Neural cell (in vitro differentiated cells): ENCODE results near the gene WDR37.

ENCODE experiments used
- EP300 ChIP-seq: fragments of 450-650 bp; conservative IDR thresholded peaks from 2 replicates; pipeline ENCODE4 v1.6.1; 2014; ENCODE audit warnings: antibody characterized with exemption, mild to moderate bottlenecking, moderate library complexity; ENCODE audit not compliant: poor library complexity, severe bottlenecking
- EZH2 ChIP-seq: fragments of 200-600, 300-800 bp; shearing (Covaris generic), sonication (generic); IDR thresholded peaks from 2 replicates; pipeline ENCODE4 v1.6.1; 2014; ENCODE audit warnings: antibody characterized with exemption, low read length, borderline replicate concordance, mild to moderate bottlenecking; ENCODE audit not compliant: insufficient read depth, poor library complexity, severe bottlenecking
- MXI1 ChIP-seq: fragments of 450-650 bp; conservative IDR thresholded peaks from 2 replicates; pipeline ENCODE4 v1.6.1; 2014; ENCODE audit warnings: antibody characterized with exemption, mild to moderate bottlenecking; ENCODE audit not compliant: poor library complexity, severe bottlenecking
- POLR2AphosphoS5 ChIP-seq: IDR thresholded peaks from 2 replicates; pipeline ENCODE4 v1.6.1; 2012
- RAD21 ChIP-seq: fragments of 450-650 bp; conservative IDR thresholded peaks from 2 replicates; pipeline ENCODE4 v1.6.1; 2014; ENCODE audit warnings: antibody characterized with exemption, mild to moderate bottlenecking, moderate library complexity
- TF ChIP-seq, protein P1 (sequence below): fragments of 450-650 bp; IDR thresholded peaks from 2 replicates; pipeline ENCODE4 v1.5.1; 2014; ENCODE audit warnings: antibody characterized with exemption, mild to moderate bottlenecking, moderate library complexity; ENCODE audit not compliant: poor library complexity, severe bottlenecking
- TF ChIP-seq, protein P2 (sequence below): IDR thresholded peaks from 2 replicates; pipeline ENCODE4 v1.6.1; 2012; ENCODE audit warnings: borderline replicate concordance

DNA sequence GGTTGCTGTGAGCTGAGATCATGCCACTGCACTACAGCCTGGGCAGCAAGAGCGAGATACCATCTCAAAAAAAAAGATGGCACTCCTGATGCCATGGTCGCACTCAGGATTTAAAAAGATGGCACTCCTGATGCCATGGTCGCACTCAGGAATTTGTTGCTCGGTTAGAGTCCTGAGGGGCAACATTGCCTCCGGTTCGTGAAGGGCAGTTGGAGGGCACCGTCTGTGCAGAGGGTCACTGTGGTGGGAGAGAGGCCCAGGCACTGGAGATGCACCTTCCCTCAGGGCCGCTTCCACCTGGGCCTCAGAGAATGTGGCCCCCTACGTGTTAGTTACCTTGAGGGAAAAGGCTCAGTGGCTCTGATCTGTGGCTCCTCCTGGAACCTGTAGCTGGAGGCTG, 49.6 kb upstream of the WDR37 start:
- TF ChIP-seq EZH2 (no peak), MXI1 (no peak), POLR2AphosphoS5 (no peak), RAD21 (no peak), EP300 (no peak)
- TF ChIP-seq, protein P1, sequence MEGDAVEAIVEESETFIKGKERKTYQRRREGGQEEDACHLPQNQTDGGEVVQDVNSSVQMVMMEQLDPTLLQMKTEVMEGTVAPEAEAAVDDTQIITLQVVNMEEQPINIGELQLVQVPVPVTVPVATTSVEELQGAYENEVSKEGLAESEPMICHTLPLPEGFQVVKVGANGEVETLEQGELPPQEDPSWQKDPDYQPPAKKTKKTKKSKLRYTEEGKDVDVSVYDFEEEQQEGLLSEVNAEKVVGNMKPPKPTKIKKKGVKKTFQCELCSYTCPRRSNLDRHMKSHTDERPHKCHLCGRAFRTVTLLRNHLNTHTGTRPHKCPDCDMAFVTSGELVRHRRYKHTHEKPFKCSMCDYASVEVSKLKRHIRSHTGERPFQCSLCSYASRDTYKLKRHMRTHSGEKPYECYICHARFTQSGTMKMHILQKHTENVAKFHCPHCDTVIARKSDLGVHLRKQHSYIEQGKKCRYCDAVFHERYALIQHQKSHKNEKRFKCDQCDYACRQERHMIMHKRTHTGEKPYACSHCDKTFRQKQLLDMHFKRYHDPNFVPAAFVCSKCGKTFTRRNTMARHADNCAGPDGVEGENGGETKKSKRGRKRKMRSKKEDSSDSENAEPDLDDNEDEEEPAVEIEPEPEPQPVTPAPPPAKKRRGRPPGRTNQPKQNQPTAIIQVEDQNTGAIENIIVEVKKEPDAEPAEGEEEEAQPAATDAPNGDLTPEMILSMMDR: no peak
- TF ChIP-seq, protein P2, sequence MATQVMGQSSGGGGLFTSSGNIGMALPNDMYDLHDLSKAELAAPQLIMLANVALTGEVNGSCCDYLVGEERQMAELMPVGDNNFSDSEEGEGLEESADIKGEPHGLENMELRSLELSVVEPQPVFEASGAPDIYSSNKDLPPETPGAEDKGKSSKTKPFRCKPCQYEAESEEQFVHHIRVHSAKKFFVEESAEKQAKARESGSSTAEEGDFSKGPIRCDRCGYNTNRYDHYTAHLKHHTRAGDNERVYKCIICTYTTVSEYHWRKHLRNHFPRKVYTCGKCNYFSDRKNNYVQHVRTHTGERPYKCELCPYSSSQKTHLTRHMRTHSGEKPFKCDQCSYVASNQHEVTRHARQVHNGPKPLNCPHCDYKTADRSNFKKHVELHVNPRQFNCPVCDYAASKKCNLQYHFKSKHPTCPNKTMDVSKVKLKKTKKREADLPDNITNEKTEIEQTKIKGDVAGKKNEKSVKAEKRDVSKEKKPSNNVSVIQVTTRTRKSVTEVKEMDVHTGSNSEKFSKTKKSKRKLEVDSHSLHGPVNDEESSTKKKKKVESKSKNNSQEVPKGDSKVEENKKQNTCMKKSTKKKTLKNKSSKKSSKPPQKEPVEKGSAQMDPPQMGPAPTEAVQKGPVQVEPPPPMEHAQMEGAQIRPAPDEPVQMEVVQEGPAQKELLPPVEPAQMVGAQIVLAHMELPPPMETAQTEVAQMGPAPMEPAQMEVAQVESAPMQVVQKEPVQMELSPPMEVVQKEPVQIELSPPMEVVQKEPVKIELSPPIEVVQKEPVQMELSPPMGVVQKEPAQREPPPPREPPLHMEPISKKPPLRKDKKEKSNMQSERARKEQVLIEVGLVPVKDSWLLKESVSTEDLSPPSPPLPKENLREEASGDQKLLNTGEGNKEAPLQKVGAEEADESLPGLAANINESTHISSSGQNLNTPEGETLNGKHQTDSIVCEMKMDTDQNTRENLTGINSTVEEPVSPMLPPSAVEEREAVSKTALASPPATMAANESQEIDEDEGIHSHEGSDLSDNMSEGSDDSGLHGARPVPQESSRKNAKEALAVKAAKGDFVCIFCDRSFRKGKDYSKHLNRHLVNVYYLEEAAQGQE: no peak
